Kidney epithelial cell (primary cell): Measurements from ENCODE around the gene CRB1. TPM values are rescaled to one million over a fixed set of nuclear protein-coding genes. Genes with fewer than 3 reads are reported as not detected.

ENCODE experiments used
- DNase-seq: peaks from one replicate; pipeline ENCODE4 v3.0.0-alpha.2; 2010; ENCODE audit warnings: low read depth
- H3K27me3 ChIP-seq: 2 replicates; pipeline ENCODE4 v1.6.0; 2011; ENCODE audit warnings: low read length; ENCODE audit not compliant: control insufficient read depth, insufficient read depth
- H3K36me3 ChIP-seq: 2 replicates; pipeline ENCODE4 v1.5.1; 2011; ENCODE audit warnings: low read length; ENCODE audit not compliant: control insufficient read depth, insufficient read depth
- H3K4me3 ChIP-seq: 2 replicates; pipeline ENCODE4 v1.5.1; 2011; ENCODE audit warnings: low read depth, mild to moderate bottlenecking, control low read depth, low read length
- total RNA-seq: library from RNA; depleted of rRNA; stranded (reverse); fragments of >200 nt; gene quantifications from 2 replicates; pipeline ENCODE4 v1.2.3, GENCODE V29; 2015
- TF ChIP-seq, protein P1 (sequence below): IDR thresholded peaks from 2 replicates; pipeline ENCODE4 v1.5.1; 2011; ENCODE audit warnings: mild to moderate bottlenecking, moderate library complexity, low read length, control low read depth, inconsistent platforms; ENCODE audit not compliant: insufficient read depth, poor library complexity, severe bottlenecking

CRB1 gene
- total RNA-seq, 1 donor from 2014 or later, result 0.33 TPM

DNA sequence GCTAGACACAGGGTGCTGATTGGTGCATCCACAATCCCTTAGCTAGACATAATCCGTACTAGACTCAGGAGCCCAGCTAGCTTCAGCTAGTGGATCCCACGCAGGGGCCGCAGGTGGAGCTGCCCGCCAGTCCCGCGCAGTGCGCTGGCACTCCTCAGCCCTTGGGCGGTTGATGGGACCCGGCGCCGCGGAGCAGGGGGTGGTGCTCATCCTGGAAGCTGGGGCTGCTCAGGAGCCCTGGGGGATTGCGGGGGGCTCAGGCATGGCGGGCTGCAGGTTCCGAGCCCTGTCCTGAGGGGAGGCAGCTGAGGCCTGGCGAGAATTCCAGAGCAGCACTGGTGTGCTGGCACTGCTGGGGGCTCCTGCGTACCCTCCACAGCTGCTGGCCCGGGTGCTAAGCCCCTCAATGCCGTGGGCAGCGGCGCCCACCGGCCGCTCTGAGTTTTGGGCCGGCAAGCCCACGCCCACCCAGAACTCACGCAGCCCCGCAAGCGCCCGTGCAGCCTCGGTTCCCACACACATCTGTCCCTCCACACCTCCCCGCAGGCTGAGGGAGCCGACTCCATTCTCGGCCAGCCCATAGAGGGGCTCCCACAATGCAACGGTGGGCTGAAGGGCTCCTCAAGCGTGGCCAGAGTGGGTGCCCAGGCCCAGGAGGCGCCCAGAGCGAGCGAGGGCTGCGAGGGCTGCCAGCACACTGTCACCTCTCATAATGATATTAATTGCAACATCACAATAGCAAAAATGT lies 87.4 kb downstream of the CRB1 start:
- no peak for DNase-seq
- H3K4me3 ChIP-seq, result no peak overlapping the region
- no peaks in the 10 kb centered on the region for H3K36me3 ChIP-seq
- no peaks in the 10 kb centered on the region for H3K27me3 ChIP-seq
- TF ChIP-seq, protein P1, sequence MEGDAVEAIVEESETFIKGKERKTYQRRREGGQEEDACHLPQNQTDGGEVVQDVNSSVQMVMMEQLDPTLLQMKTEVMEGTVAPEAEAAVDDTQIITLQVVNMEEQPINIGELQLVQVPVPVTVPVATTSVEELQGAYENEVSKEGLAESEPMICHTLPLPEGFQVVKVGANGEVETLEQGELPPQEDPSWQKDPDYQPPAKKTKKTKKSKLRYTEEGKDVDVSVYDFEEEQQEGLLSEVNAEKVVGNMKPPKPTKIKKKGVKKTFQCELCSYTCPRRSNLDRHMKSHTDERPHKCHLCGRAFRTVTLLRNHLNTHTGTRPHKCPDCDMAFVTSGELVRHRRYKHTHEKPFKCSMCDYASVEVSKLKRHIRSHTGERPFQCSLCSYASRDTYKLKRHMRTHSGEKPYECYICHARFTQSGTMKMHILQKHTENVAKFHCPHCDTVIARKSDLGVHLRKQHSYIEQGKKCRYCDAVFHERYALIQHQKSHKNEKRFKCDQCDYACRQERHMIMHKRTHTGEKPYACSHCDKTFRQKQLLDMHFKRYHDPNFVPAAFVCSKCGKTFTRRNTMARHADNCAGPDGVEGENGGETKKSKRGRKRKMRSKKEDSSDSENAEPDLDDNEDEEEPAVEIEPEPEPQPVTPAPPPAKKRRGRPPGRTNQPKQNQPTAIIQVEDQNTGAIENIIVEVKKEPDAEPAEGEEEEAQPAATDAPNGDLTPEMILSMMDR, result no peak

DNA sequence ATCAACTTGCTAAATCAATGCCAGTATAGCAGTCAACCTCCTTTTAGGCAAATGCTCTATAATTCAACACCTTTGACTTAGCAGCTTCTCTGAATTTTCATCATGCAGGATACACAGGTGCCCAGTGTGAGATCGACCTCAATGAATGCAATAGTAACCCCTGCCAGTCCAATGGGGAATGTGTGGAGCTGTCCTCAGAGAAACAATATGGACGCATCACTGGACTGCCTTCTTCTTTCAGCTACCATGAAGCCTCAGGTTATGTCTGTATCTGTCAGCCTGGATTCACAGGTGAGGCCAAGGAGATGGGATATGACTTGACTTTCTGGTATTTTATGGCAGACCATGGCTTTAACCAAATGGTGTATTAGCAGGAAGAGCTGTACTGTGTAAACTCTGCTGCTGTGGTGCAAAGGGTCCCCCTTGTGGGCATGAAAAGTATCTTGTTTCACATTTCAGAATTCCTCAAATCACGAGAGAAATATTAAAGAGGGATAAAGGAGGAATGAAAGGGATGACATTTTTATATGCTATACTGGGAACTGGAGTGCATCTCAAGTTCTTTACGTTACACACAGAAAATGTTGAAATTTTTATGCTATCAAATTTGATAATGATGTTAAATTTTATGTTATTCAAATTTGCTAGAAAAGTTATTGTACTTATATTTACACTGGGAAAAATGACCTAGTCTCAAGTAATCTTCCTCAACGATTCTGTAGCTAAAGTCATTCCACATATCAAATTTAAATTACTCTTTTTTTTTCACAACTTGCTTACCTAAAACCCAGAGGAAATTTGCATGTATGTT lies 88.9 kb downstream of the CRB1 start:
- H3K4me3 ChIP-seq, result no peak overlapping the region
- TF ChIP-seq, protein P1, result peak; percentile 73
- H3K27me3 ChIP-seq, result no peaks in the 10 kb centered on the region
- no peaks in the 10 kb centered on the region for H3K36me3 ChIP-seq
- DNase-seq, result peak; percentile 32

DNA sequence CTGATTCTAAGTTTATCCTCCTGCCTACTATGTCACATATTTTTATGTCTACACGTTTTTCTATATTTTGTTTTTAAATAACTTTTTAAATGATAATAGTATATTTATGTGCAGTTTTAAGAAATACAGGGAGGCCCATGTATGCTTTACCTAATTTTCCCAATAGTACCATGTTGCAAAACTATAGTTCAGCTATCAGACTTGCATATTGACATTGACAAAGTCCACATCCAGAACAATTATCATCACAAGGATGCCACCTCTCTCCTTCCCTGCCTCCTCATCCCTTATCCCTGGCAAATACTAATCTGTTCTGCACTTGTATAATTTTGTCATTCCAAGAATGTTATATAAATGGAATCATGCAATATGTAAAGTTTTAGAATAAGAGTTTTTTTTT lies 90.9 kb downstream of the CRB1 start:
- TF ChIP-seq, protein P1, result no peak
- H3K4me3 ChIP-seq, result no peak overlapping the region
- DNase-seq, result no peak
- no peaks in the 10 kb centered on the region for H3K36me3 ChIP-seq
- no peaks in the 10 kb centered on the region for H3K27me3 ChIP-seq

DNA sequence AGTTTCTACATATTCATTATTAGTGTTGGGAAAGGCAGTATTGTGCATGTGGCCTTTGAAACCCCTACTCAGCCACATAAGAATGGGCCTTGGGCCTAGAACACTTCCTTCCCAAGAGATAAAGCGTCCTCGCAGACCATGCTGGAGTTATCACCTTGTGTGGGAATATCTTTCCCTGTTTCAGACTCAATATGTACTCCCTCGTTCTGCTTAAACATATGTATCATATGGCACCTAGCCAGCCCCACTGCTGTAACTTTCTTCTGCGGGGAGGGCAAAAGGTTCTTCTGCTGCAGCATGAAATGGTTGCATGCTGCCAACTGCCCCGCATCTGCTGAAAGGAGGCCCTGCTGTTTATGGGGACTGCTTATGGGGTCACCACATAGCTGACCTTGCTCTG lies 92.0 kb downstream of the CRB1 start:
- TF ChIP-seq, protein P1, result no peak
- no peak for DNase-seq
- Histone ChIP-seq H3K36me3 (no peaks in the 10 kb centered on the region), H3K27me3 (no peaks in the 10 kb centered on the region), H3K4me3 (no peak overlapping the region)

DNA sequence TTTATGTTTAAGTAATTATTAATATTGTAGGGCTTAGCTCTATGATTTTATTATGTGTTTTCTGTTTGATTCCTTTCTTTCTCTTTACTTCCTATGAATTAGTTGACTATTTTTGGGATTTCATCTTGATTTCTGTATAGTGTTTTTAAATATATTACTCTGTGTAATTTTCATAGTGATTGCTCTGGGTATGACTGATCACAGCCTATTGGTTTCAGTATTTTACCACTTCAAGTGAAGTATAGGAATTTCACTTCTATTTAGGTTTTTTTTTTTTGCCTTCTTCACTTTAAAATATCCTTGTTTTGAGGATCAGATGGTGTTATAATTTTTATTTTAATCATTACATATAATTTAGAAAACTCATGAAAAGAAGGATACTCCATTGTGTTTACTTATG lies 94.8 kb downstream of the CRB1 start:
- H3K36me3 ChIP-seq, result no peaks in the 10 kb centered on the region
- no peak for DNase-seq
- H3K4me3 ChIP-seq, result no peak overlapping the region
- TF ChIP-seq, protein P1, result no peak
- no peaks in the 10 kb centered on the region for H3K27me3 ChIP-seq
